A673 (cell line): ENCODE data around the gene ARID3A.

ENCODE experiments used
- EZH2 ChIP-seq: fragments of 200-600 bp; sonication (generic); IDR thresholded peaks from 2 replicates; pipeline ENCODE4 v1.6.1; 2017; ENCODE audit warnings: borderline replicate concordance, low read depth, mild to moderate bottlenecking, mixed read lengths, antibody characterized with exemption, low read length; ENCODE audit not compliant: poor library complexity, severe bottlenecking
- TF ChIP-seq, protein P1 (sequence below): fragments of 300-800, 200-600 bp; sonication (generic); conservative IDR thresholded peaks from 2 replicates; pipeline ENCODE4 v1.5.1; 2017; ENCODE audit warnings: low read depth, mild to moderate bottlenecking, antibody characterized with exemption, low read length, moderate library complexity, mixed read lengths

DNA sequence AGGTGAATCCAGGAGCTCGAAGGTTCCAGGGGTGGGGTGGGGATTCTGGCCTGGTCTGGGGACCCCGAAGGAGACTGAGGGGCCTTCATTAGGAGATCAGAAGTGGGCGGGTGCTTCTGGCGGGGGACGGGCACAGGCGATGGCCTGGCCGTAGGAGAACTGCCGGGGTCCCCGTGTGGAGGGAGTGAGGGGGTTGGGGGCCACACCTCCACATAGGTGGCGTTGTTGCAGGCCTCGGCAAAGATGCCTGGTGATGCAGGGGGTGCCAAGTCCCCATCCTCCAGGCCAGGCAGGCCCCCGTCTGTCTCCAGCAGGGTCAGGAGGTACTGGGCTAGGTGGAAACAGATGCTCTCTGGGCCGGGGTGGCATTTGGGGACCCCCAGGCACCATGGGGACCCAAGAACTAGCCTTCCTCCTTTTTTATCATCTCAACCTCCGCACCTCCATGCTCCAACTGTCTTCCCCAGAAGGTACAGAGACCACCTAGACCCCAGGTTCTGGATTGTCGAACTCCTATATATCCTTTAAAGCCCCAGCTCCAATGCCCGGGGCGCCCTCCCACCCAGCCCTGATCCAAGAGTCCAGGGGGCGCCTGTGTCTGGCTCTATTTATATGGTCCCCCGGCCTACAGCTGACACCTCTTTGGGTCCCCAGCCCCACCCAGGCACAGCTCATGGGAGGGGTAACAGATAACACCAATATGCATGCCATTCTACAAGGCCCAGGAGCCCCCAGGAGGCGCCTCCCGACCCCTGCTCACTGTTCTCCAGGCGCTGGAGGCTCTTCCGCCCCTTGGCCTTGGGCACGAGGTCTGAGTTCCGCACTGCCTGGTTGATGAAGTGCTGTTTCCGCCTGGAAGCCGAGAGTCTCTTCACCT, 24.4 kb upstream of the ARID3A start:
- TF ChIP-seq, protein P1, sequence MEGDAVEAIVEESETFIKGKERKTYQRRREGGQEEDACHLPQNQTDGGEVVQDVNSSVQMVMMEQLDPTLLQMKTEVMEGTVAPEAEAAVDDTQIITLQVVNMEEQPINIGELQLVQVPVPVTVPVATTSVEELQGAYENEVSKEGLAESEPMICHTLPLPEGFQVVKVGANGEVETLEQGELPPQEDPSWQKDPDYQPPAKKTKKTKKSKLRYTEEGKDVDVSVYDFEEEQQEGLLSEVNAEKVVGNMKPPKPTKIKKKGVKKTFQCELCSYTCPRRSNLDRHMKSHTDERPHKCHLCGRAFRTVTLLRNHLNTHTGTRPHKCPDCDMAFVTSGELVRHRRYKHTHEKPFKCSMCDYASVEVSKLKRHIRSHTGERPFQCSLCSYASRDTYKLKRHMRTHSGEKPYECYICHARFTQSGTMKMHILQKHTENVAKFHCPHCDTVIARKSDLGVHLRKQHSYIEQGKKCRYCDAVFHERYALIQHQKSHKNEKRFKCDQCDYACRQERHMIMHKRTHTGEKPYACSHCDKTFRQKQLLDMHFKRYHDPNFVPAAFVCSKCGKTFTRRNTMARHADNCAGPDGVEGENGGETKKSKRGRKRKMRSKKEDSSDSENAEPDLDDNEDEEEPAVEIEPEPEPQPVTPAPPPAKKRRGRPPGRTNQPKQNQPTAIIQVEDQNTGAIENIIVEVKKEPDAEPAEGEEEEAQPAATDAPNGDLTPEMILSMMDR = no peak
- no peak for TF ChIP-seq EZH2
